AG04450 (cell line): ENCODE measurements around the gene BFAR. TPM values are rescaled to one million over a fixed set of nuclear protein-coding genes. Genes with fewer than 3 reads are reported as not detected.

Experiments used
- CTCF ChIA-PET: fragments of 300-600, 350-600 bp; formaldehyde crosslinking; extraction: SDS; loops from one replicate; lab custom pipeline; 2022; ENCODE audit warnings: antibody characterized with exemption, inconsistent platforms; lab: Charles Lee
- POLR2A ChIA-PET: fragments of 350-600 bp; formaldehyde crosslinking; extraction: SDS; loops from one replicate; lab custom pipeline; 2021; ENCODE audit warnings: antibody characterized with exemption, inconsistent platforms; lab: Yijun Ruan, JAX
- DNase-seq: peaks from one replicate; pipeline ENCODE4 v3.0.0-alpha.2; 2011; ENCODE audit warnings: low read depth, low spot score
- H3K27ac ChIP-seq: one replicate; pipeline ENCODE4 v1.5.1; 2012; ENCODE audit warnings: low read depth, low read length, control low read depth
- H3K27me3 ChIP-seq: one replicate; pipeline ENCODE4 v1.6.0; 2012; ENCODE audit warnings: low read length; ENCODE audit not compliant: control insufficient read depth, insufficient read depth
- H3K4me3 ChIP-seq: 2 replicates; pipeline ENCODE4 v1.5.1; 2011; ENCODE audit warnings: mild to moderate bottlenecking, low read depth, low read length, control low read depth
- H3K9me3 ChIP-seq: 2 replicates; pipeline ENCODE4 v1.5.1; 2012; ENCODE audit warnings: low read length; ENCODE audit not compliant: control insufficient read depth, insufficient read depth
- polyA plus RNA-seq: library from polyadenylated mRNA; depleted of rRNA; stranded (reverse); fragments of >200 nt; gene quantifications from 2 replicates; pipeline ENCODE4 v1.2.3, GENCODE V29; 2011
- TF ChIP-seq, protein P1 (sequence below): IDR thresholded peaks from 2 replicates; pipeline ENCODE4 v1.5.1; 2011; ENCODE audit warnings: low read depth, low read length, control low read depth, inconsistent platforms

Gene BFAR
- polyA plus RNA-seq, 1 experiment: 75.0 TPM

GRCh38 chr16:14611660-14612059 lies 21.1 kb upstream of the BFAR start:
- no peak for DNase-seq
- POLR2A ChIA-PET: no interaction called here
- Histone ChIP-seq H3K4me3 (no peak overlapping the region), H3K27me3 (no peaks in the 10 kb centered on the region), H3K27ac (no peak overlapping the region), H3K9me3 (no peaks in the 10 kb centered on the region)
- TF ChIP-seq, protein P1, sequence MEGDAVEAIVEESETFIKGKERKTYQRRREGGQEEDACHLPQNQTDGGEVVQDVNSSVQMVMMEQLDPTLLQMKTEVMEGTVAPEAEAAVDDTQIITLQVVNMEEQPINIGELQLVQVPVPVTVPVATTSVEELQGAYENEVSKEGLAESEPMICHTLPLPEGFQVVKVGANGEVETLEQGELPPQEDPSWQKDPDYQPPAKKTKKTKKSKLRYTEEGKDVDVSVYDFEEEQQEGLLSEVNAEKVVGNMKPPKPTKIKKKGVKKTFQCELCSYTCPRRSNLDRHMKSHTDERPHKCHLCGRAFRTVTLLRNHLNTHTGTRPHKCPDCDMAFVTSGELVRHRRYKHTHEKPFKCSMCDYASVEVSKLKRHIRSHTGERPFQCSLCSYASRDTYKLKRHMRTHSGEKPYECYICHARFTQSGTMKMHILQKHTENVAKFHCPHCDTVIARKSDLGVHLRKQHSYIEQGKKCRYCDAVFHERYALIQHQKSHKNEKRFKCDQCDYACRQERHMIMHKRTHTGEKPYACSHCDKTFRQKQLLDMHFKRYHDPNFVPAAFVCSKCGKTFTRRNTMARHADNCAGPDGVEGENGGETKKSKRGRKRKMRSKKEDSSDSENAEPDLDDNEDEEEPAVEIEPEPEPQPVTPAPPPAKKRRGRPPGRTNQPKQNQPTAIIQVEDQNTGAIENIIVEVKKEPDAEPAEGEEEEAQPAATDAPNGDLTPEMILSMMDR: no peak
- CTCF ChIA-PET: no interaction called here

DNA sequence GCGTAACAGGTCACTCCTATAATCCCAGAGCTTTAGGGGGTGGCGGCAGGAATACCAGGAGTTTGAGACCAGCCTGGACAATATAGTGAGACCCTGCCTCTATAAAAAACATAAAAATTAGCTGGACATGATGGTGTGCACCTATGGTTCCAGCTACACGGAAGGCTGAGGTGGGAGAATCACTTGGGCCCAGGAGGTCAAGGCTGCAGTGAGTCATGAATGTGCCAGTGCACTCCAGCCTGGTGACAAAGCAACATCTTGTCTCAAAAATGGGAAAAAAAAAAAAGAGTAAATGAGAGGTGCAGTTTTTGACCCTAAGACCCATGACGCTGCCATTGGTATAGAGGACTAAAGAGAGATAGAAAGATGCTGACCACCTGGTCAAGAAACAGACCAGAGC lies 18.8 kb upstream of the BFAR start:
- POLR2A ChIA-PET: no interaction called here
- no peaks in the 10 kb centered on the region for H3K9me3 ChIP-seq
- CTCF ChIA-PET: no interaction called here
- TF ChIP-seq, protein P1: no peak
- H3K4me3 ChIP-seq: no peak overlapping the region
- no peak for DNase-seq
- no peak overlapping the region for H3K27ac ChIP-seq
- H3K27me3 ChIP-seq: no peaks in the 10 kb centered on the region

GRCh38 chr16:14616280-14616679 lies 16.5 kb upstream of the BFAR start:
- H3K9me3 ChIP-seq: no peaks in the 10 kb centered on the region
- TF ChIP-seq, protein P1: no peak
- ChIA-PET POLR2A (no interaction called here), CTCF (interaction anchor here (0.6 to 0.9 kb wide), 2 partner anchors 17 to 52 kb away, joined by 3 read pairs; no protein-coding TSS in a partner anchor)
- H3K27me3 ChIP-seq: no peaks in the 10 kb centered on the region
- DNase-seq: no peak
- H3K4me3 ChIP-seq: no peak overlapping the region
- no peak overlapping the region for H3K27ac ChIP-seq

DNA sequence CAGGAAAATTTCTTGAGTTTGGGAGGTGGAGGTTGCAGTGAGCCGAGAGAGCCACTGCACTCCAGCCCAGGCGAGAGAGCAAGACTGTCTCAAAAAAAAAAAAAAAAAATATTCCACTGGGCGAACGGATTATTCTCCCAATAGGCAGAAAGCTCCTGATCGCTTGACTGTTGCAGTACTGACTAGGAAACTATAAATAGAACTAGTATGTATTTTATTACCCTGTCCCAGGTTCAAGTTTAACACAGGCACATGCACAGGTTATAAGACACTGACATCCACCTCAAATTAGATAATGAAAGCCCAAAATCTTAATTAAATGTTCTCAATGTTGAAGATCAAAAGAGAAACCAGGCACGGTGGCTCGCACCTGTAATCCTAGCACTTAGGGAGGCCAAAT lies 14.2 kb upstream of the BFAR start:
- no peaks in the 10 kb centered on the region for H3K27me3 ChIP-seq
- DNase-seq: no peak
- ChIA-PET POLR2A (no interaction called here), CTCF (interaction anchor here (0.6 kb wide), 1 partner anchor 56 kb away, joined by 3 read pairs; no protein-coding TSS in a partner anchor)
- TF ChIP-seq, protein P1: no peak
- no peak overlapping the region for H3K27ac ChIP-seq
- H3K4me3 ChIP-seq: no peak overlapping the region
- H3K9me3 ChIP-seq: no peaks in the 10 kb centered on the region

DNA sequence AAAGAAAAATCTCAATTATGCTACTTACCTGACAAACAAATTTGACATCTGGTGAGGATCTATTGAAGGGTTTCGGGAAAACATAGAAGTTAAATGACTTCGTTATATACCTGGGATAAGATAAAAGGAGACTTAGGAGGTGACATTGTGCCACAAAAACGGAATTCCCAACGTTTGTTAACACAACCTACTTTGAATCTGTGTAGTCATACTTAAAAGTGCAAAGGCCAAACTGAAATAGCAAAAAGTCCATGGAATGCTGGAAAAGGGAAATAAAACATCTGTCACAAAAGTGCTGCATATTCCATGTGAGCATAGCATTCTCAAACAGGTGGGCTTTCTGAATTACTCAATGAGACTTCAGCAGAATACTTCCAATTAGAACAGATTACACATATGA lies 5.7 kb upstream of the BFAR start:
- Histone ChIP-seq H3K27me3 (no peaks in the 10 kb centered on the region), H3K9me3 (no peaks in the 10 kb centered on the region; the same call in 1 of the 2 replicates), H3K4me3 (no peak overlapping the region), H3K27ac (no peak overlapping the region)
- TF ChIP-seq, protein P1: no peak
- ChIA-PET CTCF (no interaction called here), POLR2A (no interaction called here)
- no peak for DNase-seq
